HepG2 (cell line): Measurements from ENCODE around the gene BANP. TPM values are rescaled to one million over a fixed set of nuclear protein-coding genes. Genes with fewer than 3 reads are reported as not detected.
"Not testable (repeated sequence)": the region's sequence is repeated elsewhere in the genome, so short reads cannot be mapped to it uniquely, and the experiment has no call there.

Experiments
- ATAC-seq: fragments of 200-7000 bp; cut with Tn5 transposase; 3 replicates; pipeline ENCODE4 v1.9.1; 2020; ENCODE audit warnings: mild to moderate bottlenecking, moderate library complexity
- BruUV-seq: library from RNA; stranded (reverse); fragments of 400-500 nt; replicated peaks from 2 replicates; lab custom pipeline; 2021; lab: Mats Ljungman, UMichigan
- CTCF ChIA-PET: fragments of 300-600 bp; formaldehyde crosslinking; extraction: SDS; loops from one replicate; lab custom pipeline; 2021; ENCODE audit warnings: low total read pairs, inconsistent platforms, low intra/inter-chr PET ratio; lab: Yijun Ruan, JAX
- POLR2A ChIA-PET: fragments of 350-600 bp; sonication (Branson Sonifier 250); formaldehyde crosslinking; loops from one replicate; lab custom pipeline; 2020; ENCODE audit warnings: antibody characterized with exemption, inconsistent platforms; lab: Yijun Ruan, JAX
- DNase-seq: peaks from one replicate; pipeline ENCODE4 v3.0.0-alpha.2; 2015; ENCODE audit warnings: low spot score
- FAIRE-seq: peaks from 3 replicates; lab custom pipeline; 2011; peaks lifted over from hg19 to GRCh38; lab: Jason Lieb, UNC
- H2AFZ ChIP-seq: one replicate; pipeline ENCODE4 v1.6.1; 2011; ENCODE audit warnings: low read length, inconsistent platforms
- H3K27ac ChIP-seq: fragments of 300-600 bp; 3 replicates; pipeline ENCODE4 v1.8.0; 2011; ENCODE audit warnings: mixed run types, mild to moderate bottlenecking, mixed read lengths, low read length, inconsistent platforms; ENCODE audit not compliant: insufficient read depth; ENCODE audit errors: extremely low read length
- H3K27me3 ChIP-seq, 2 experiments: fragments of 200-600 bp in 1 of 2; 2 replicates in 1 of 2; 3 replicates in 1 of 2; pipeline versions ENCODE4 v1.6.0 to v1.8.0; 2011; ENCODE audit warnings: low read length in 2 of 2, mild to moderate bottlenecking in 2 of 2, moderate library complexity in 2 of 2, inconsistent platforms in 1 of 2; ENCODE audit not compliant: insufficient read depth in 2 of 2, control insufficient read depth in 1 of 2
- H3K36me3 ChIP-seq, 2 experiments: fragments of 200-600 bp in 1 of 2; replicated peaks in 1 of 2; 2 replicates in 1 of 2; 3 replicates in 1 of 2; pipeline versions ENCODE4 v1.5.1 to v1.8.0; 2011; ENCODE audit warnings: low read length in 2 of 2, inconsistent platforms in 1 of 2; ENCODE audit not compliant: insufficient read depth in 2 of 2, control insufficient read depth in 1 of 2
- H3K4me1 ChIP-seq: 2 replicates; pipeline ENCODE4 v1.5.1; 2012; ENCODE audit warnings: low read length, inconsistent platforms; ENCODE audit not compliant: insufficient read depth
- H3K4me2 ChIP-seq: 2 replicates; pipeline ENCODE4 v1.6.0; 2011; ENCODE audit warnings: low read depth, low read length, inconsistent platforms
- H3K4me3 ChIP-seq, 3 experiments: fragments of 200-600 bp in 1 of 3; sonication (generic), shearing (Covaris generic) in 1 of 3; replicated peaks in 1 of 3; 2 replicates each; pipeline ENCODE4 v1.5.1; 2011 to 2016; ENCODE audit warnings: low read length in 3 of 3, inconsistent platforms in 2 of 3, low read depth in 2 of 3, mild to moderate bottlenecking in 2 of 3, control low read depth in 1 of 3, mixed read lengths in 1 of 3; ENCODE audit not compliant: insufficient read depth in 1 of 3
- H3K79me2 ChIP-seq: one replicate; pipeline ENCODE4 v1.6.1; 2011; ENCODE audit warnings: low read length, inconsistent platforms; ENCODE audit not compliant: insufficient read depth
- H3K9ac ChIP-seq: 2 replicates; pipeline ENCODE4 v1.6.0; 2011; ENCODE audit warnings: mild to moderate bottlenecking, low read depth, low read length, inconsistent platforms; ENCODE audit not compliant: insufficient read depth
- H3K9me3 ChIP-seq: 2 replicates; pipeline ENCODE4 v1.5.1; 2012; ENCODE audit warnings: mild to moderate bottlenecking, low read length
- H4K20me1 ChIP-seq: 2 replicates; pipeline ENCODE4 v1.6.0; 2011; ENCODE audit warnings: inconsistent platforms, mild to moderate bottlenecking, low read length, moderate library complexity; ENCODE audit not compliant: insufficient read depth
- IKZF4 ChIP-seq: sonication (generic); formaldehyde crosslinking; IDR thresholded peaks from 2 replicates; pipeline ENCODE4 v1.5.1; 2020; ENCODE audit warnings: borderline replicate concordance, mild to moderate bottlenecking, low read depth, missing genetic modification reagents; ENCODE audit errors: not compliant biosample characterization
- NCOA1 ChIP-seq: sonication (generic); formaldehyde crosslinking; IDR thresholded peaks from 2 replicates; pipeline ENCODE4 v1.9.0; 2021; ENCODE audit warnings: missing genetic modification reagents
- ZNF12 ChIP-seq: sonication (generic); formaldehyde crosslinking; IDR thresholded peaks from 2 replicates; pipeline ENCODE4 v1.5.0; 2020; ENCODE audit warnings: missing genetic modification reagents
- ZNF678 ChIP-seq: sonication (generic); formaldehyde crosslinking; IDR thresholded peaks from 2 replicates; pipeline ENCODE4 v1.4.0; 2020; ENCODE audit warnings: mild to moderate bottlenecking, missing genetic modification reagents
- WGBS: methylation state at CpG from one replicate; pipeline ENCODE4 v1.1.6; 2017; ENCODE audit warnings: low lambda C conversion rate; 5-methylcytosine and 5-hydroxymethylcytosine counted together
- in situ Hi-C: cut with HindIII; loops from 2 replicates; pipeline ENCODE4 v1.10.0; 2017; ENCODE audit warnings: low pct_unique_long_range_greater_than_20kb; ENCODE audit not compliant: extremely low pct_ligation_motif_present
- intact Hi-C: fragments of 100-400 bp; cut with micrococcal nuclease; formaldehyde crosslinking; loops from one replicate; pipeline ENCODE4 v1.10.0; 2022; ENCODE audit not compliant: unreplicated experiment
- polyA plus RNA-seq, 8 experiments: library from polyadenylated mRNA; depleted of rRNA in 3 of 8; stranded (reverse) in 7 of 8; unstranded in 1 of 8; fragments of >200 nt; fragmentation: Illumina TruSeq in 4 of 8; extraction: Trizol in 4 of 8; gene quantifications; 2 replicates each; pipeline versions ENCODE4 v1.2.1 to v1.2.3, GENCODE V29; 2011 to 2016; ENCODE audit warnings: low read depth in 4 of 8, missing spikeins in 1 of 8, mixed read lengths in 1 of 8; ENCODE audit not compliant: insufficient read depth in 1 of 8
- total RNA-seq, 5 experiments: library from RNA; depleted of rRNA; stranded (reverse); fragments of >200 nt; fragmentation: Illumina TruSeq; extraction: Trizol; gene quantifications; 2 replicates each; pipeline ENCODE4 v1.2.3, GENCODE V29; 2016; ENCODE audit warnings: low read depth in 1 of 5
- TF ChIP-seq, protein P1 (sequence below): sonication (generic); formaldehyde crosslinking; IDR thresholded peaks from 2 replicates; pipeline ENCODE4 v1.5.0; 2020; ENCODE audit warnings: mild to moderate bottlenecking, missing genetic modification reagents, moderate library complexity

Gene BANP
- total and polyA plus RNA-seq, 2 of the 13 experiments (the other 11 are each of a cell fraction or from before 2014, with no cell fraction given): 20.2 to 23.8 TPM

DNA sequence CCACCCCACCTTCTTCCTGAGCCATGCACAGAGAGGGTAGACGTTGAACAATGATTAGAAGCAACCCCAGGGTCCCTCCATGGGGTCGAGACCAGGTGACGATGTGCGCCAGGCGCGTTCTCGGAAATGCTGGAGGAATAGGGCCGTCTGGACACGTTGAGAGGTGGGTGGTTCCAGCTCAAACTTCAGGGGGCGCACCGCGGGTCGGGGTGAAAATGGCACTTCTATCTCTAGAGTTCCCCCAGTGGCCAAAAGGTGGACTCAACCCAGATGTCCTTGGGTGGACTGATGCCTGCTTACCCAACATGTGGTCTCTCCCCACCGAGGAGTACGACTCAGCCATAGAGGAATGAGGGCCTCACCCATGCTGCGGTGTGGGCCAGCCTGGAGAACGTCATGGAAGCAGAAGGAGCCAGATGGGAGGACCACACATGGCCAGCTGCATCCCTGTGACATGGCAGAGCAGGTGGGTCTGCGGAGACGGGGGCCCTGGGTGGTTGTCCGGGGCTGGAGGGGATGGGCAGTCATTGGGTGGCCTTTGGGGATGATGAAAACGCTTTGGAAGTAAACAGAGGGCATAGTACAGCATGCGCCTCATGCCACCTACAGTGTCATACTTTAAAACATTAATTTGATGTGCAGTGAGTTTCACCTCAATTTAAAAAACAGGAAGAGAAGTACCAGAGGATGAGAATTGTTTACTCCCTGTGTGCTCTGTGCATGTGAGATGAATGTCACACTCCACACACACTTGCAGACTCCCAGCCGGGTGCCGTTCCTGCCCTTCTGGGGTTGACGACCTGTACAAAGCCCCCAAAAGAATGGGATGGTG is 147.7 kb downstream of the BANP start:
- H3K9ac ChIP-seq, POLR2A ChIA-PET, H3K4me2 ChIP-seq, H3K4me3 ChIP-seq, CTCF ChIA-PET, H3K4me1 ChIP-seq, intact Hi-C loops, H2AFZ ChIP-seq, in situ Hi-C loops, BruUV-seq, H3K27ac ChIP-seq, H3K79me2 ChIP-seq, H4K20me1 ChIP-seq, H3K36me3 ChIP-seq: not testable (repeated sequence)
- ATAC-seq (peak; percentile 53), FAIRE-seq (peak; percentile 26), DNase-seq (peak; percentile 45)
- Histone ChIP-seq H3K27me3 (peaks cover 6 to 23% of the 10 kb centered on the region in 2 experiments; a peak in 4 of 5 replicates), H3K9me3 (peaks cover 16% of the 10 kb centered on the region)
- TF ChIP-seq, protein P1, sequence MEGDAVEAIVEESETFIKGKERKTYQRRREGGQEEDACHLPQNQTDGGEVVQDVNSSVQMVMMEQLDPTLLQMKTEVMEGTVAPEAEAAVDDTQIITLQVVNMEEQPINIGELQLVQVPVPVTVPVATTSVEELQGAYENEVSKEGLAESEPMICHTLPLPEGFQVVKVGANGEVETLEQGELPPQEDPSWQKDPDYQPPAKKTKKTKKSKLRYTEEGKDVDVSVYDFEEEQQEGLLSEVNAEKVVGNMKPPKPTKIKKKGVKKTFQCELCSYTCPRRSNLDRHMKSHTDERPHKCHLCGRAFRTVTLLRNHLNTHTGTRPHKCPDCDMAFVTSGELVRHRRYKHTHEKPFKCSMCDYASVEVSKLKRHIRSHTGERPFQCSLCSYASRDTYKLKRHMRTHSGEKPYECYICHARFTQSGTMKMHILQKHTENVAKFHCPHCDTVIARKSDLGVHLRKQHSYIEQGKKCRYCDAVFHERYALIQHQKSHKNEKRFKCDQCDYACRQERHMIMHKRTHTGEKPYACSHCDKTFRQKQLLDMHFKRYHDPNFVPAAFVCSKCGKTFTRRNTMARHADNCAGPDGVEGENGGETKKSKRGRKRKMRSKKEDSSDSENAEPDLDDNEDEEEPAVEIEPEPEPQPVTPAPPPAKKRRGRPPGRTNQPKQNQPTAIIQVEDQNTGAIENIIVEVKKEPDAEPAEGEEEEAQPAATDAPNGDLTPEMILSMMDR (CRISPR knock-in tag): 0 out of 2 replicates have a peak, but pooled peaks have one; percentile 5
- 51% methylated on average over 25 of the region's 25 CpGs for WGBS

DNA sequence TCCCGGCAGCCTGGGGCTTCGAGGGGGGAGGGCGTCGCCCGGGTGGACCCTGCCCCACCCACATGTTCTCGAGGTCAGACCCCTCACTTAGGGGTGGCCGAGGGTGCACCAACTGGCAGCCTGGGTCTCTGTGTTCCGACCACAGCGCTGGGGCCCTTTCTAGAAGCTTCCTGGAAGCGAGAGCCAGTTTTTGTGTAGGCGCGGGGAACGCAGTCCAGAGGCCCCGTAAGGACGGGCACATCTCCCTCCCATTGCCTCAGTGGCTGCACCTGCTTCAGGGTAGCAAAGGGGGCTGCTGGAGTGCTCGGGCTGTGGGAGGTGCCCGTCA is 148.3 kb downstream of the BANP start:
- H3K4me3 ChIP-seq: no peak overlapping the region
- FAIRE-seq (no peak), ATAC-seq (no peak), DNase-seq (no peak)
- no peak overlapping the region for H2AFZ ChIP-seq
- peaks cover 6 to 29% of the 10 kb centered on the region in 2 experiments; a peak in 4 of 5 replicates for H3K27me3 ChIP-seq
- no peaks in the 10 kb centered on the region for H3K36me3 ChIP-seq
- no peaks in the 10 kb centered on the region for H4K20me1 ChIP-seq
- POLR2A ChIA-PET: no interaction called here
- H3K4me2 ChIP-seq: no peak overlapping the region
- no TSS peak for BruUV-seq
- intact Hi-C loops: no loop called here
- in situ Hi-C loops: no loop called here
- H3K79me2 ChIP-seq: no peaks in the 10 kb centered on the region
- peaks cover 16% of the 10 kb centered on the region for H3K9me3 ChIP-seq
- H3K27ac ChIP-seq: no peak overlapping the region
- no peak overlapping the region for H3K9ac ChIP-seq
- CTCF ChIA-PET: no interaction called here
- TF ChIP-seq NCOA1 (CRISPR knock-in tag) (no peak), ZNF678 (CRISPR knock-in tag) (no peak), IKZF4 (CRISPR knock-in tag) (no peak), ZNF12 (no peak)
- no peaks in the 10 kb centered on the region for H3K4me1 ChIP-seq
- 68% methylated on average over 10 of the region's 17 CpGs for WGBS

DNA sequence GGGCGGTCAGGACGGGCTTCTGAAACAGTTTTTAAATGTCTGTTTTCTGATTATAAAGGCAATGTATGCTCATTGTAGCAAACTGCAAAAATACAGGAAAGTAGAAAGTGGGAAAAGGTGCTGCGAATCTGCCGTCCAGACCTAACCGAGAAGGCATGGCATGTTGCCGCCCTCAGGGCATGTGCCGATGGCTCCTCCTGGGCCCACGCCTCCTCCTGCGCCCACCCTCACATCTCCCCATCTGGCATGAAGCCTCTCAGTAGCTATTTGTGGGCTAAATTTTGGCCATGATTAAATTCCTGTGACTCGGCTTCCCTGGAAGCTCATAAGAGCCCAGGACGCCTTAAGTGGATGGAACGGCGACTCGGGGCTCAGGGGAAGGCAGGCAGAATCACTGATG is 148.7 kb downstream of the BANP start:
- FAIRE-seq: not testable (repeated sequence)

More for the DNA sequence above, 148.7 kb downstream of the BANP start:
- intact Hi-C loops, H3K4me3 ChIP-seq, POLR2A ChIA-PET, H3K9ac ChIP-seq, in situ Hi-C loops, BruUV-seq, H4K20me1 ChIP-seq, H3K4me1 ChIP-seq, ATAC-seq, CTCF ChIA-PET, H3K27ac ChIP-seq, H3K4me2 ChIP-seq, H3K79me2 ChIP-seq, DNase-seq, H2AFZ ChIP-seq, H3K36me3 ChIP-seq: not testable (repeated sequence)
- Histone ChIP-seq H3K27me3 (peaks cover 6 to 31% of the 10 kb centered on the region in 2 experiments; a peak in 4 of 5 replicates), H3K9me3 (peaks cover 16% of the 10 kb centered on the region)
- WGBS: 57% methylated on average over 9 of the region's 14 CpGs
